ENCODE measurements around the gene NRP1.
"Not testable (repeated sequence)": the region's sequence is repeated elsewhere in the genome, so short reads cannot be mapped to it uniquely, and the experiment has no call there.

The NRP1 gene

GRCh38 chr10:33315891-33316290 lies 18.6 kb downstream of the NRP1 start:
- no peak for DNase-seq

- no peak for DNase-seq
Observed at GRCh38 chr10:33314811-33315561, 19.5 kb downstream of the NRP1 start.

GRCh38 chr10:33311640-33312039 lies 22.8 kb downstream of the NRP1 start:
- no peak for DNase-seq

- DNase-seq: no peak
Observed at GRCh38 chr10:33310853-33311252, 23.6 kb downstream of the NRP1 start.

GRCh38 chr10:33309406-33309805 lies 25.1 kb downstream of the NRP1 start:
- DNase-seq: no peak

GRCh38 chr10:33307835-33308234 lies 26.6 kb downstream of the NRP1 start:
- no peak for DNase-seq

GRCh38 chr10:33306701-33307519 lies 27.6 kb downstream of the NRP1 start:
- no peak for DNase-seq

- no peak for DNase-seq
Observed at GRCh38 chr10:33306126-33306525, 28.3 kb downstream of the NRP1 start.

GRCh38 chr10:33304423-33305225 lies 29.8 kb downstream of the NRP1 start:
- DNase-seq: no peak

GRCh38 chr10:33303988-33304387 lies 30.5 kb downstream of the NRP1 start:
- no peak for DNase-seq

GRCh38 chr10:33302208-33302829 lies 32.1 kb downstream of the NRP1 start:
- no peak for DNase-seq

GRCh38 chr10:33301097-33301789 lies 33.2 kb downstream of the NRP1 start:
- no peak for DNase-seq

GRCh38 chr10:33300544-33300943 lies 33.9 kb downstream of the NRP1 start:
- not testable (repeated sequence) for DNase-seq

GRCh38 chr10:33298893-33299292 lies 35.6 kb downstream of the NRP1 start:
- DNase-seq: no peak

- no peak for DNase-seq
Observed at GRCh38 chr10:33298110-33298509, 36.4 kb downstream of the NRP1 start.

GRCh38 chr10:33295851-33296250 lies 38.6 kb downstream of the NRP1 start:
- DNase-seq: no peak

GRCh38 chr10:33293531-33294170 lies 40.8 kb downstream of the NRP1 start:
- no peak for DNase-seq

- DNase-seq: no peak
Observed at GRCh38 chr10:33293076-33293475, 41.4 kb downstream of the NRP1 start.

- DNase-seq: no peak
Observed at GRCh38 chr10:33291053-33291592, 43.3 kb downstream of the NRP1 start.

GRCh38 chr10:33290321-33291052 lies 44.0 kb downstream of the NRP1 start:
- no peak for DNase-seq

- DNase-seq: no peak
Observed at GRCh38 chr10:33289776-33290175, 44.7 kb downstream of the NRP1 start.
